DMS53 treated with DMSO at 0.1 percent for 48 hours (cell line): ENCODE results near the gene SP3.
A peak's percentile ranks its signal among the peaks of the same experiment; 100 is the strongest.

Experiments
- DNase-seq: peaks from one replicate; lab custom pipeline; 2025; ENCODE audit not compliant: unreplicated experiment; lab: John Stamatoyannopoulos, UW

The SP3 gene

GRCh38 chr2:173997269-173997668 is 32.1 kb upstream of the SP3 start:
- DNase-seq = no peak

GRCh38 chr2:173996766-173997165 is 31.6 kb upstream of the SP3 start:
- DNase-seq = no peak

- DNase-seq = no peak
Observed at GRCh38 chr2:173993459-173993858, 28.3 kb upstream of the SP3 start.

- DNase-seq = no peak
Observed at GRCh38 chr2:173991856-173992588, 26.8 kb upstream of the SP3 start.

GRCh38 chr2:173990970-173991819 is 26.0 kb upstream of the SP3 start:
- no peak for DNase-seq

GRCh38 chr2:173990245-173990644 is 25.1 kb upstream of the SP3 start:
- no peak for DNase-seq

GRCh38 chr2:173989884-173990215 is 24.7 kb upstream of the SP3 start:
- no peak for DNase-seq

GRCh38 chr2:173989160-173989883 is 24.1 kb upstream of the SP3 start:
- DNase-seq = no peak

- no peak for DNase-seq
Observed at GRCh38 chr2:173986805-173987204, 21.6 kb upstream of the SP3 start.

GRCh38 chr2:173985605-173985992 is 20.4 kb upstream of the SP3 start:
- no peak for DNase-seq

- peak; percentile 26 for DNase-seq
Observed at GRCh38 chr2:173984866-173985604, 19.9 kb upstream of the SP3 start.

GRCh38 chr2:173983391-173983871 is 18.3 kb upstream of the SP3 start:
- DNase-seq = no peak

- no peak for DNase-seq
Observed at GRCh38 chr2:173982918-173983317, 17.7 kb upstream of the SP3 start.

- no peak for DNase-seq
Observed at GRCh38 chr2:173982182-173982714, 17.1 kb upstream of the SP3 start.

- DNase-seq = no peak
Observed at GRCh38 chr2:173981520-173981919, 16.3 kb upstream of the SP3 start.

- DNase-seq = no peak
Observed at GRCh38 chr2:173979751-173980351, 14.7 kb upstream of the SP3 start.

GRCh38 chr2:173978447-173978846 is 13.3 kb upstream of the SP3 start:
- no peak for DNase-seq

GRCh38 chr2:173972636-173973035 is 7.5 kb upstream of the SP3 start:
- no peak for DNase-seq

- DNase-seq = no peak
Observed at GRCh38 chr2:173972165-173972564, 7.0 kb upstream of the SP3 start.

GRCh38 chr2:173970516-173970924 is 5.3 kb upstream of the SP3 start:
- no peak for DNase-seq
